ENCODE results near the gene SH2B3. TPM values are rescaled to one million over a fixed set of nuclear protein-coding genes. Genes with fewer than 3 reads are reported as not detected.
"Not testable (repeated sequence)": the region's sequence is repeated elsewhere in the genome, so short reads cannot be mapped to it uniquely, and the experiment has no call there.

The SH2B3 gene
- total RNA-seq, 1 experiment from 2014 or later = 39.6 TPM

DNA sequence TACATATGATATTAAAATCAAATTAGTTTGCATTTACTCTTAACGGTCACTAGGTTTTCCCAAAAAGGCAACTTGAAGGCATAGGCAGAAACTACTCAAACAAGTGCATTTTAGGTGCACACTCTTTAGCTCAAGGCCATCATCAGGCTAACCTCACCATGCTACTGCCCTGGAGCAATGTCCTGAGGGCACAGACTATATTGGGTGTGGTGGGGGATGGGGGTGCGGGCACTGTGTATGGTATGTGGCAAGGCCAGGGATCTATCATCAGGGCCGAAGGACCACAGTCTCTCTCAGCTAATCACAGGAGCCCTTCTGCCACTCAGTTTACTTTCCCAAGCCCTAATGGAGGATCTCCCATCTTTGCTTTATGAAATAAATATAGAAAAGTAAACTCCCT is 51.9 kb downstream of the SH2B3 start:
- no peak for ATAC-seq
- POLR2A ChIA-PET = no interaction called here
- TF ChIP-seq, protein P1, sequence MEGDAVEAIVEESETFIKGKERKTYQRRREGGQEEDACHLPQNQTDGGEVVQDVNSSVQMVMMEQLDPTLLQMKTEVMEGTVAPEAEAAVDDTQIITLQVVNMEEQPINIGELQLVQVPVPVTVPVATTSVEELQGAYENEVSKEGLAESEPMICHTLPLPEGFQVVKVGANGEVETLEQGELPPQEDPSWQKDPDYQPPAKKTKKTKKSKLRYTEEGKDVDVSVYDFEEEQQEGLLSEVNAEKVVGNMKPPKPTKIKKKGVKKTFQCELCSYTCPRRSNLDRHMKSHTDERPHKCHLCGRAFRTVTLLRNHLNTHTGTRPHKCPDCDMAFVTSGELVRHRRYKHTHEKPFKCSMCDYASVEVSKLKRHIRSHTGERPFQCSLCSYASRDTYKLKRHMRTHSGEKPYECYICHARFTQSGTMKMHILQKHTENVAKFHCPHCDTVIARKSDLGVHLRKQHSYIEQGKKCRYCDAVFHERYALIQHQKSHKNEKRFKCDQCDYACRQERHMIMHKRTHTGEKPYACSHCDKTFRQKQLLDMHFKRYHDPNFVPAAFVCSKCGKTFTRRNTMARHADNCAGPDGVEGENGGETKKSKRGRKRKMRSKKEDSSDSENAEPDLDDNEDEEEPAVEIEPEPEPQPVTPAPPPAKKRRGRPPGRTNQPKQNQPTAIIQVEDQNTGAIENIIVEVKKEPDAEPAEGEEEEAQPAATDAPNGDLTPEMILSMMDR (IDR thresholded peaks at IDR 0.05) = no peak
- 0 out of 2 replicates have a peak, but pooled peaks have one; percentile 2 for TF ChIP-seq POLR2AphosphoS5 (IDR thresholded peaks at IDR 0.05; ENCODE audit: low read depth, low read length)
- no peak for TF ChIP-seq SIN3A (IDR thresholded peaks at IDR 0.05; ENCODE audit: borderline replicate concordance, insufficient read depth, low read depth, low read length)
- TF ChIP-seq, protein P2, sequence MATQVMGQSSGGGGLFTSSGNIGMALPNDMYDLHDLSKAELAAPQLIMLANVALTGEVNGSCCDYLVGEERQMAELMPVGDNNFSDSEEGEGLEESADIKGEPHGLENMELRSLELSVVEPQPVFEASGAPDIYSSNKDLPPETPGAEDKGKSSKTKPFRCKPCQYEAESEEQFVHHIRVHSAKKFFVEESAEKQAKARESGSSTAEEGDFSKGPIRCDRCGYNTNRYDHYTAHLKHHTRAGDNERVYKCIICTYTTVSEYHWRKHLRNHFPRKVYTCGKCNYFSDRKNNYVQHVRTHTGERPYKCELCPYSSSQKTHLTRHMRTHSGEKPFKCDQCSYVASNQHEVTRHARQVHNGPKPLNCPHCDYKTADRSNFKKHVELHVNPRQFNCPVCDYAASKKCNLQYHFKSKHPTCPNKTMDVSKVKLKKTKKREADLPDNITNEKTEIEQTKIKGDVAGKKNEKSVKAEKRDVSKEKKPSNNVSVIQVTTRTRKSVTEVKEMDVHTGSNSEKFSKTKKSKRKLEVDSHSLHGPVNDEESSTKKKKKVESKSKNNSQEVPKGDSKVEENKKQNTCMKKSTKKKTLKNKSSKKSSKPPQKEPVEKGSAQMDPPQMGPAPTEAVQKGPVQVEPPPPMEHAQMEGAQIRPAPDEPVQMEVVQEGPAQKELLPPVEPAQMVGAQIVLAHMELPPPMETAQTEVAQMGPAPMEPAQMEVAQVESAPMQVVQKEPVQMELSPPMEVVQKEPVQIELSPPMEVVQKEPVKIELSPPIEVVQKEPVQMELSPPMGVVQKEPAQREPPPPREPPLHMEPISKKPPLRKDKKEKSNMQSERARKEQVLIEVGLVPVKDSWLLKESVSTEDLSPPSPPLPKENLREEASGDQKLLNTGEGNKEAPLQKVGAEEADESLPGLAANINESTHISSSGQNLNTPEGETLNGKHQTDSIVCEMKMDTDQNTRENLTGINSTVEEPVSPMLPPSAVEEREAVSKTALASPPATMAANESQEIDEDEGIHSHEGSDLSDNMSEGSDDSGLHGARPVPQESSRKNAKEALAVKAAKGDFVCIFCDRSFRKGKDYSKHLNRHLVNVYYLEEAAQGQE (IDR thresholded peaks at IDR 0.05; ENCODE audit: insufficient read depth in 1 of 2, low read depth in 2 of 2, low read length in 1 of 2) = no peak
- TF ChIP-seq TCF7L2 (IDR thresholded peaks at IDR 0.05; ENCODE audit: low read depth, low read length) = no peak
- no peaks in the 10 kb centered on the region for H3K9me3 ChIP-seq (ENCODE audit: control insufficient read depth, insufficient read depth, low read depth, low read length)
- in situ Hi-C loops (cut with HindIII; ENCODE audit: low pct_unique_long_range_greater_than_20kb, low sequenced_read_pairs) (no loop called here), intact Hi-C loops (cut with micrococcal nuclease; ENCODE audit: unreplicated experiment) (no loop called here)
- H3K27me3 ChIP-seq (ENCODE audit: control insufficient read depth, insufficient read depth, low read length) = no peaks in the 10 kb centered on the region
- peaks cover 14% of the 10 kb centered on the region; the same call in 1 of the 2 replicates for H3K36me3 ChIP-seq (ENCODE audit: control insufficient read depth, insufficient read depth, low read length)
- no peak overlapping the region for H3K4me3 ChIP-seq (ENCODE audit: low read depth in 2 of 2, low read length in 2 of 2)
- H3K4me1 ChIP-seq (ENCODE audit: control insufficient read depth, insufficient read depth, low read length) = no peaks in the 10 kb centered on the region
- BruUV-seq (replicated peaks) = no TSS peak
- CTCF ChIA-PET = interaction anchor here (0.9 kb wide), 1 partner anchor 61 kb away, joined by 3 read pairs; no protein-coding TSS in a partner anchor
- H3K27ac ChIP-seq (ENCODE audit: low read length) = no peak overlapping the region
- DNase-seq (ENCODE audit: low read depth, low spot score) = no peak

DNA sequence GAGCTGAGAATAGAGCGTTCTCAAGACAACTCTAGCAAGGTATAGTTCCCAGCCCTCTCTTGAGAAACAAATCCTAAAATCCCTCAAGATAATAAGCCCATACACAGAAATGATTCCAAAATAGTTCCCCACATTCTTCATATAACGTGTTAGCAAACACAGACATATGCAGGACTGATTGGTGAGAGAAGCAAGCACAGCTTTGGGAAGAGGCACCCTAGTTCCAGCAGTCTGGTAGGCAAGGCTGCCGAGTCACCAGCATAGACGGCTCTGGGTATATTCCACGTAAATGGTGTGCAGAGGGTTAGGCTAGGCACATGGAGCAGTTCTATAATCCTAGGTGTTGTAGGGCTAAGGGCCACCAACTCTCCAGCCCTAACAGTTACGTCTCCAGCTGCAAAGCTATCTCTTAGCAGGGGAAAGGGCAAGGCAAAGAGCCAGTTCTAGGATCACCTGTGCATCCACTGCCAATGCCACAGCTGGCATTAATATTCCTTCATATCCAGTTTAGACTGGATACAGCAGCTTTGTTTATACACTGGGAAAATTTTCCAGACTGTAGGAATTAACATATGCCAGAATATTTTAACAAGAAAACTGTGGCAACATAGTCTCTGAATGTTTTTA is 52.9 kb downstream of the SH2B3 start:
- ChIA-PET CTCF (no interaction called here), POLR2A (no interaction called here)
- no TSS peak for BruUV-seq (replicated peaks)
- TF ChIP-seq POLR2AphosphoS5 (IDR thresholded peaks at IDR 0.05; ENCODE audit: low read depth, low read length) (no peak), TCF7L2 (IDR thresholded peaks at IDR 0.05; ENCODE audit: low read depth, low read length) (no peak), SIN3A (IDR thresholded peaks at IDR 0.05; ENCODE audit: borderline replicate concordance, insufficient read depth, low read depth, low read length) (no peak)
- TF ChIP-seq, protein P1 (IDR thresholded peaks at IDR 0.05) = no peak
- TF ChIP-seq, protein P2 (IDR thresholded peaks at IDR 0.05; ENCODE audit: insufficient read depth in 1 of 2, low read depth in 2 of 2, low read length in 1 of 2) = no peak
- Histone ChIP-seq H3K4me1 (ENCODE audit: control insufficient read depth, insufficient read depth, low read length) (no peaks in the 10 kb centered on the region), H3K4me3 (ENCODE audit: low read depth in 2 of 2, low read length in 2 of 2) (no peak overlapping the region), H3K27ac (ENCODE audit: low read length) (no peak overlapping the region), H3K9me3 (ENCODE audit: control insufficient read depth, insufficient read depth, low read depth, low read length) (no peaks in the 10 kb centered on the region), H3K36me3 (ENCODE audit: control insufficient read depth, insufficient read depth, low read length) (peaks cover 14% of the 10 kb centered on the region; the same call in 1 of the 2 replicates), H3K27me3 (ENCODE audit: control insufficient read depth, insufficient read depth, low read length) (no peaks in the 10 kb centered on the region)
- DNase-seq (ENCODE audit: low read depth, low spot score) = no peak
- ATAC-seq = no peak
- intact Hi-C loops (cut with micrococcal nuclease; ENCODE audit: unreplicated experiment) (no loop called here), in situ Hi-C loops (cut with HindIII; ENCODE audit: low pct_unique_long_range_greater_than_20kb, low sequenced_read_pairs) (no loop called here)

DNA sequence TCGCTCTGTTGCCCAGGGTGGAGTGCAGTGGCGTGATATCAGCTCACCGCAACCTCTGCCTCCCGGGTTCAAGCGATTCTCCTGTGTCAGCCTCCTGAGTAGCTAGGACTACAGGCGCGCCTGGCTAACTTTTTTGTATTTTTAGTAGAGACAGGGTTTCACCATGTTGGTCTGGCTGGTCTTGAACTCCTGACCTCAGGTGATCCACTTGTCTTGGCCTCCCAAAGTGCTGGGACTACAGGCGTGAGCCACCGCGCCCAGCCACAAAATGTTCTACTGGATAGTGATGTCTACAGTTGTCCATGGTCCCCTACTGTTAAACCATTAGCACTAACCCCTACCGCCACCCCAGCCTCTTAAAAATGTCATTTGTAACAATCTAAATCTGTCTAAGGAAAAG is 54.4 kb downstream of the SH2B3 start:
- intact Hi-C loops (cut with micrococcal nuclease; ENCODE audit: unreplicated experiment); DNase-seq (ENCODE audit: low read depth, low spot score); H3K4me3 ChIP-seq (ENCODE audit: low read depth in 2 of 2, low read length in 2 of 2); H3K9me3 ChIP-seq (ENCODE audit: control insufficient read depth, insufficient read depth, low read depth, low read length); H3K27ac ChIP-seq (ENCODE audit: low read length); POLR2A ChIA-PET; H3K27me3 ChIP-seq (ENCODE audit: control insufficient read depth, insufficient read depth, low read length); ATAC-seq; H3K4me1 ChIP-seq (ENCODE audit: control insufficient read depth, insufficient read depth, low read length); BruUV-seq (replicated peaks); in situ Hi-C loops (cut with HindIII; ENCODE audit: low pct_unique_long_range_greater_than_20kb, low sequenced_read_pairs): not testable (repeated sequence)
- peaks cover 19% of the 10 kb centered on the region; the same call in 1 of the 2 replicates for H3K36me3 ChIP-seq (ENCODE audit: control insufficient read depth, insufficient read depth, low read length)
- CTCF ChIA-PET = interaction anchor here (1.2 kb wide), 1 partner anchor 8 kb away, joined by 3 read pairs; no protein-coding TSS in a partner anchor

Measured in Panc1 (cell line).